HepG2 (cell line): ENCODE measurements around the gene MAP3K14. TPM values are rescaled to one million over a fixed set of nuclear protein-coding genes. Genes with fewer than 3 reads are reported as not detected.

Experiments
- ARHGAP35 ChIP-seq: sonication (generic); formaldehyde crosslinking; IDR thresholded peaks from 2 replicates; pipeline ENCODE4 v1.9.0; 2022; ENCODE audit warnings: mild to moderate bottlenecking, inconsistent platforms, moderate library complexity, missing genetic modification reagents, borderline replicate concordance
- BCL6 ChIP-seq: IDR thresholded peaks from 2 replicates; pipeline ENCODE4 v1.6.1; 2016; ENCODE audit warnings: missing genetic modification reagents, missing compliant biosample characterization
- DMAP1 ChIP-seq: IDR thresholded peaks from 2 replicates; pipeline ENCODE4 v1.6.1; 2016
- ELF4 ChIP-seq: sonication (generic); formaldehyde crosslinking; IDR thresholded peaks from 2 replicates; pipeline ENCODE4 v1.5.0; 2020; ENCODE audit warnings: missing genetic modification reagents, mild to moderate bottlenecking, moderate library complexity, borderline replicate concordance
- GATAD1 ChIP-seq: IDR thresholded peaks from 2 replicates; pipeline ENCODE4 v1.6.1; 2016; ENCODE audit warnings: missing genetic modification reagents, missing compliant biosample characterization
- GZF1 ChIP-seq: sonication (generic); formaldehyde crosslinking; IDR thresholded peaks from 2 replicates; pipeline ENCODE4 v1.5.1; 2020; ENCODE audit warnings: mild to moderate bottlenecking, missing genetic modification reagents
- HNRNPK ChIP-seq: fragments of 200-400 bp; formaldehyde crosslinking; IDR thresholded peaks from 2 replicates; pipeline ENCODE4 v1.6.1; 2018; ENCODE audit warnings: low read length, low read depth, moderate library complexity, mild to moderate bottlenecking; ENCODE audit not compliant: poor library complexity, severe bottlenecking
- KLF12 ChIP-seq: sonication (generic); formaldehyde crosslinking; IDR thresholded peaks from 2 replicates; pipeline ENCODE4 v1.4.0; 2020; ENCODE audit warnings: missing genetic modification reagents, borderline replicate concordance
- NFKBIZ ChIP-seq: IDR thresholded peaks from 2 replicates; pipeline ENCODE4 v1.6.1; 2018; ENCODE audit warnings: missing genetic modification reagents, missing compliant biosample characterization
- REPIN1 ChIP-seq: sonication (generic); formaldehyde crosslinking; IDR thresholded peaks from 2 replicates; pipeline ENCODE4 v1.8.0; 2022; ENCODE audit warnings: missing genetic modification reagents, low read depth, mild to moderate bottlenecking, borderline replicate concordance
- SKI ChIP-seq: fragments of 450-650 bp; IDR thresholded peaks from one replicate; pipeline ENCODE4 v1.6.1; 2018; ENCODE audit warnings: mild to moderate bottlenecking; ENCODE audit not compliant: partially characterized antibody
- SRF ChIP-seq: IDR thresholded peaks from 2 replicates; pipeline ENCODE4 v1.6.1; 2011; ENCODE audit warnings: mild to moderate bottlenecking, low read depth, low read length, moderate library complexity
- TARDBP ChIP-seq: sonication (generic); formaldehyde crosslinking; IDR thresholded peaks from 2 replicates; pipeline ENCODE4 v1.8.0; 2022; ENCODE audit warnings: mild to moderate bottlenecking, missing genetic modification reagents
- ZNF224 ChIP-seq: sonication (generic); formaldehyde crosslinking; IDR thresholded peaks from 2 replicates; pipeline ENCODE4 v1.5.0; 2020; ENCODE audit warnings: mild to moderate bottlenecking, missing genetic modification reagents
- ZNF431 ChIP-seq: sonication (generic); formaldehyde crosslinking; IDR thresholded peaks from 2 replicates; pipeline ENCODE4 v1.9.0; 2022; ENCODE audit warnings: missing genetic modification reagents, low read depth, mild to moderate bottlenecking, borderline replicate concordance
- ZNF550 ChIP-seq: sonication (generic); formaldehyde crosslinking; IDR thresholded peaks from 2 replicates; pipeline ENCODE4 v1.4.0; 2020; ENCODE audit warnings: mild to moderate bottlenecking, missing genetic modification reagents, borderline replicate concordance
- ZNF570 ChIP-seq: sonication (generic); formaldehyde crosslinking; IDR thresholded peaks from 2 replicates; pipeline ENCODE4 v1.4.0; 2020; ENCODE audit warnings: mild to moderate bottlenecking, missing genetic modification reagents, borderline replicate concordance
- ZNF674 ChIP-seq: sonication (generic); formaldehyde crosslinking; IDR thresholded peaks from 2 replicates; pipeline ENCODE4 v1.5.0; 2020; ENCODE audit warnings: low read depth, mild to moderate bottlenecking, missing genetic modification reagents
- ZNF768 ChIP-seq: sonication (generic); formaldehyde crosslinking; IDR thresholded peaks from 2 replicates; pipeline ENCODE4 v1.4.0; 2020; ENCODE audit warnings: missing genetic modification reagents
- polyA plus RNA-seq, 8 experiments: library from polyadenylated mRNA; depleted of rRNA in 3 of 8; stranded (reverse) in 7 of 8; unstranded in 1 of 8; fragments of >200 nt; fragmentation: Illumina TruSeq in 4 of 8; extraction: Trizol in 4 of 8; gene quantifications; 2 replicates each; pipeline versions ENCODE4 v1.2.1 to v1.2.3, GENCODE V29; 2011 to 2016; ENCODE audit warnings: low read depth in 4 of 8, missing spikeins in 1 of 8, mixed read lengths in 1 of 8; ENCODE audit not compliant: insufficient read depth in 1 of 8
- total RNA-seq, 5 experiments: library from RNA; depleted of rRNA; stranded (reverse); fragments of >200 nt; fragmentation: Illumina TruSeq; extraction: Trizol; gene quantifications; 2 replicates each; pipeline ENCODE4 v1.2.3, GENCODE V29; 2016; ENCODE audit warnings: low read depth in 1 of 5
- TF ChIP-seq, protein P1 (sequence below): sonication (generic); formaldehyde crosslinking; IDR thresholded peaks from 2 replicates; pipeline ENCODE4 v1.5.0; 2020; ENCODE audit warnings: mild to moderate bottlenecking, missing genetic modification reagents, borderline replicate concordance
- TF ChIP-seq, protein P2 (sequence below): sonication (generic); formaldehyde crosslinking; IDR thresholded peaks from 2 replicates; pipeline ENCODE4 v1.4.0; 2020; ENCODE audit warnings: missing genetic modification reagents
- TF ChIP-seq, protein P3 (sequence below): sonication (generic); formaldehyde crosslinking; IDR thresholded peaks from 2 replicates; pipeline ENCODE4 v1.5.0; 2020; ENCODE audit warnings: missing genetic modification reagents, mild to moderate bottlenecking, borderline replicate concordance
- TF ChIP-seq, protein P4 (sequence below): sonication (generic); formaldehyde crosslinking; IDR thresholded peaks from 2 replicates; pipeline ENCODE4 v1.4.0; 2020; ENCODE audit warnings: missing genetic modification reagents, mild to moderate bottlenecking, borderline replicate concordance

The MAP3K14 gene
- total and polyA plus RNA-seq, 2 of the 13 experiments (the other 11 are each of a cell fraction or from before 2014, with no cell fraction given), result 2.6 TPM

DNA sequence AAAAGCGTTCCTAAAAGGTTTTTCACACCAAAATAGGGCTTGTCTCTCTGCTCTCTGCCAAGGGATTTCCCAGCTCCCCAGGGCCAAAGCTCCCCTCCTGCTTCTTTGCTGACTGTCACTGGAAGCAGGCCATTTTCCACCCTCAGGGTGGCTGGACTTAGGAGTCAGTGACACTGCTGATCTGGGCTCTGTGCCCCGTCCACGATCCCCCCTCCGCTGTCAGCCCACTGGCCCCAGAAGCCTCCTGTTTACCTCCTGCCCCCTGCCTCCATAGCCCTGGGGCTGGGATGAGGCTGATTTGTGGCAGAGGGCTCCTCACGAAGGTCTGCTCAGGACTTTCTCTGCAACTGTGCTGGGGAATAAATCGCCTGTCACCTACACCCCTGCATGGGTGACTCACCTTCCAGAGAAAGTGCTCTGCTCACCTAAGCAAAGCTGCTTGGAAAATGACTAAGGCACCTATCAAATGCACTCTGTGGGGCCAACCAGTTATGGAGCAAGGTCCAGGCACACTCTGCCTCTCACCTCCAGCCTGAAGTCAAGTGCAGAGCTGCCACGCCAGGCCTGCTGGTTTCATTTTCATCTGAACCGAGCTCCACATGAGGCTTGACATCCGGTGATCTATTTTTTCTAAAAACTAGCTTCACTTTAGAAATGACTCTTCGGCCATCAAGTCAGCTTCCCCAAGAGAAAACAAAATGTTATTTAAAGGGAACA lies 4.9 kb downstream of the MAP3K14 start (continued):
- TF ChIP-seq GZF1 (CRISPR knock-in tag) (no peak), TARDBP (CRISPR knock-in tag) (no peak), BCL6 (CRISPR knock-in tag) (peak; percentile 45; the same call in 1 of the 2 replicates), ZNF768 (peak; percentile 27; the same call in 1 of the 2 replicates), ZNF431 (0 out of 2 replicates have a peak, but pooled peaks have one; percentile 48), ELF4 (CRISPR knock-in tag) (no peak), ZNF570 (no peak), DMAP1 (peak; percentile 70; the same call in 1 of the 2 replicates), ZNF550 (no peak), REPIN1 (CRISPR knock-in tag) (0 out of 2 replicates have a peak, but pooled peaks have one; percentile 57), SKI (peak; percentile 69), ZNF674 (CRISPR knock-in tag) (no peak), SRF (no peak), KLF12 (CRISPR knock-in tag) (peak; percentile 79; the same call in 1 of the 2 replicates), ARHGAP35 (CRISPR knock-in tag) (peak; percentile 42; the same call in 1 of the 2 replicates), HNRNPK (no peak), GATAD1 (peak; percentile 51), NFKBIZ (CRISPR knock-in tag) (0 out of 2 replicates have a peak, but pooled peaks have one; percentile 28), ZNF224 (CRISPR knock-in tag) (0 out of 2 replicates have a peak, but pooled peaks have one; percentile 50)
- TF ChIP-seq, protein P1, sequence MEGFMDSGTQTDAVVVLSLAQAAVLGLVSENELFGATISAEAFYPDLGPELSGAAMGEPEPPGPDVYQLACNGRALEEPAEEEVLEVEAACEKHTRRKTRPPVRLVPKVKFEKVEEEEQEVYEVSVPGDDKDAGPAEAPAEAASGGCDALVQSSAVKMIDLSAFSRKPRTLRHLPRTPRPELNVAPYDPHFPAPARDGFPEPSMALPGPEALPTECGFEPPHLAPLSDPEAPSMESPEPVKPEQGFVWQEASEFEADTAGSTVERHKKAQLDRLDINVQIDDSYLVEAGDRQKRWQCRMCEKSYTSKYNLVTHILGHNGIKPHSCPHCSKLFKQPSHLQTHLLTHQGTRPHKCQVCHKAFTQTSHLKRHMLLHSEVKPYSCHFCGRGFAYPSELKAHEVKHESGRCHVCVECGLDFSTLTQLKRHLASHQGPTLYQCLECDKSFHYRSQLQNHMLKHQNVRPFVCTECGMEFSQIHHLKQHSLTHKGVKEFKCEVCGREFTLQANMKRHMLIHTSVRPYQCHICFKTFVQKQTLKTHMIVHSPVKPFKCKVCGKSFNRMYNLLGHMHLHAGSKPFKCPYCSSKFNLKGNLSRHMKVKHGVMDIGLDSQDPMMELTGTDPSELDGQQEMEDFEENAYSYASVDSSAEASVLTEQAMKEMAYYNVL (CRISPR knock-in tag), result peak; percentile 75; the same call in 1 of the 2 replicates
- TF ChIP-seq, protein P2, sequence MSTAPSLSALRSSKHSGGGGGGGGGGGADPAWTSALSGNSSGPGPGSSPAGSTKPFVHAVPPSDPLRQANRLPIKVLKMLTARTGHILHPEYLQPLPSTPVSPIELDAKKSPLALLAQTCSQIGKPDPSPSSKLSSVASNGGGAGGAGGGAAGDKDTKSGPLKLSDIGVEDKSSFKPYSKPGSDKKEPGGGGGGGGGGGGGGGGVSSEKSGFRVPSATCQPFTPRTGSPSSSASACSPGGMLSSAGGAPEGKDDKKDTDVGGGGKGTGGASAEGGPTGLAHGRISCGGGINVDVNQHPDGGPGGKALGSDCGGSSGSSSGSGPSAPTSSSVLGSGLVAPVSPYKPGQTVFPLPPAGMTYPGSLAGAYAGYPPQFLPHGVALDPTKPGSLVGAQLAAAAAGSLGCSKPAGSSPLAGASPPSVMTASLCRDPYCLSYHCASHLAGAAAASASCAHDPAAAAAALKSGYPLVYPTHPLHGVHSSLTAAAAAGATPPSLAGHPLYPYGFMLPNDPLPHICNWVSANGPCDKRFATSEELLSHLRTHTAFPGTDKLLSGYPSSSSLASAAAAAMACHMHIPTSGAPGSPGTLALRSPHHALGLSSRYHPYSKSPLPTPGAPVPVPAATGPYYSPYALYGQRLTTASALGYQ (CRISPR knock-in tag), result peak; percentile 69; the same call in 1 of the 2 replicates
- TF ChIP-seq, protein P3, sequence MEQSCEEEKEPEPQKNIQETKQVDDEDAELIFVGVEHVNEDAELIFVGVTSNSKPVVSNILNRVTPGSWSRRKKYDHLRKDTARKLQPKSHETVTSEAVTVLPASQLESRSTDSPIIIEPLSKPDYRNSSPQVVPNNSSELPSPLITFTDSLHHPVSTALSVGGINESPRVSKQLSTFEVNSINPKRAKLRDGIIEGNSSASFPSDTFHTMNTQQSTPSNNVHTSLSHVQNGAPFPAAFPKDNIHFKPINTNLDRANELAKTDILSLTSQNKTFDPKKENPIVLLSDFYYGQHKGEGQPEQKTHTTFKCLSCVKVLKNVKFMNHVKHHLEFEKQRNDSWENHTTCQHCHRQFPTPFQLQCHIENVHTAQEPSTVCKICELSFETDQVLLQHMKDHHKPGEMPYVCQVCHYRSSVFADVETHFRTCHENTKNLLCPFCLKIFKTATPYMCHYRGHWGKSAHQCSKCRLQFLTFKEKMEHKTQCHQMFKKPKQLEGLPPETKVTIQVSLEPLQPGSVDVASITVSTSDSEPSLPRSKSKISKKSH (CRISPR knock-in tag), result peak; percentile 78; the same call in 1 of the 2 replicates
- TF ChIP-seq, protein P4, sequence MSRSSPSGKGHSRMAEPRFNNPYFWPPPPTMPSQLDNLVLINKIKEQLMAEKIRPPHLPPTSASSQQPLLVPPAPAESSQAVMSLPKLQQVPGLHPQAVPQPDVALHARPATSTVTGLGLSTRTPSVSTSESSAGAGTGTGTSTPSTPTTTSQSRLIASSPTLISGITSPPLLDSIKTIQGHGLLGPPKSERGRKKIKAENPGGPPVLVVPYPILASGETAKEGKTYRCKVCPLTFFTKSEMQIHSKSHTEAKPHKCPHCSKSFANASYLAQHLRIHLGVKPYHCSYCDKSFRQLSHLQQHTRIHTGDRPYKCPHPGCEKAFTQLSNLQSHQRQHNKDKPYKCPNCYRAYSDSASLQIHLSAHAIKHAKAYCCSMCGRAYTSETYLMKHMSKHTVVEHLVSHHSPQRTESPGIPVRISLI, result peak; percentile 57
